HCT116 (cell line): ENCODE data around the gene EXOSC7. TPM values are rescaled to one million over a fixed set of nuclear protein-coding genes. Genes with fewer than 3 reads are reported as not detected.
A peak's percentile ranks its signal among the peaks of the same experiment; 100 is the strongest.

Experiments
- ATAC-seq: fragments of 200-7000 bp; cut with Tn5 transposase; 2 replicates; pipeline ENCODE4 v1.9.1; 2020; ENCODE audit warnings: mild to moderate bottlenecking, moderate library complexity
- BruUV-seq: library from RNA; stranded (reverse); fragments of 400-500 nt; replicated peaks from 2 replicates; lab custom pipeline; 2021; lab: Mats Ljungman, UMichigan
- CTCF ChIA-PET: fragments of 300-600 bp; sonication (Branson Sonifier 250); formaldehyde crosslinking; loops from one replicate; lab custom pipeline; 2021; ENCODE audit warnings: antibody characterized with exemption; lab: Charles Lee
- POLR2A ChIA-PET: fragments of 300-600, 350-600 bp; sonication (Branson Sonifier 250); formaldehyde crosslinking; loops from one replicate; lab custom pipeline; 2021; ENCODE audit warnings: antibody characterized with exemption; lab: Charles Lee
- RAD21 ChIA-PET, 2 experiments: fragments of 300-600 bp; sonication (Branson Sonifier 250); formaldehyde crosslinking; loops; one replicate each; lab custom pipeline; 2023; ENCODE audit warnings: low total read pairs in 2 of 2; ENCODE audit not compliant: uncharacterized antibody in 2 of 2, unreplicated experiment in 2 of 2, low non-redundant PET in 1 of 2; lab: Charles Lee
- DNase-seq: peaks from one replicate; pipeline ENCODE4 v3.0.0-alpha.2; 2010; ENCODE audit warnings: low read depth, low spot score
- H2AFZ ChIP-seq: fragments of 200-600 bp; shearing (Covaris generic), sonication (generic); 2 replicates; pipeline ENCODE4 v1.6.1; 2017; ENCODE audit warnings: low read depth, mixed run types, mixed read lengths, antibody characterized with exemption, low read length; ENCODE audit not compliant: poor library complexity, severe bottlenecking
- H3K27ac ChIP-seq: 2 replicates; pipeline ENCODE4 v1.5.1; 2012; ENCODE audit warnings: low read depth, low read length
- H3K27me3 ChIP-seq: fragments of 200-600 bp; sonication (generic); 2 replicates; pipeline ENCODE4 v1.6.1; 2016; ENCODE audit warnings: mixed run types, low read length, mixed read lengths; ENCODE audit not compliant: insufficient read depth
- H3K36me3 ChIP-seq, 2 experiments: fragments of 200-500 bp in 1 of 2; fragments of 200-600 bp in 1 of 2; sonication (Bioruptor generic) in 1 of 2; sonication (generic) in 1 of 2; 2 replicates each; pipeline versions ENCODE4 v1.5.1 to v1.6.1; 2014 to 2016; ENCODE audit warnings: low read length in 2 of 2, inconsistent platforms in 1 of 2, mixed read lengths in 1 of 2, mixed run types in 1 of 2; ENCODE audit not compliant: insufficient read depth in 2 of 2, control insufficient read depth in 1 of 2
- H3K4me1 ChIP-seq, 2 experiments: fragments of 200-600 bp in 1 of 2; sonication (generic) in 1 of 2; 2 replicates each; pipeline versions ENCODE4 v1.5.1 to v1.6.1; 2012 to 2017; ENCODE audit warnings: low read length in 2 of 2, inconsistent platforms in 1 of 2, mild to moderate bottlenecking in 1 of 2, mixed read lengths in 1 of 2, mixed run types in 1 of 2, moderate library complexity in 1 of 2; ENCODE audit not compliant: insufficient read depth in 2 of 2, control insufficient read depth in 1 of 2
- H3K4me2 ChIP-seq: fragments of 200-600 bp; sonication (generic); 2 replicates; pipeline ENCODE4 v1.6.1; 2017; ENCODE audit warnings: mixed run types, low read length, mixed read lengths
- H3K4me3 ChIP-seq, 2 experiments: fragments of 200-600 bp in 1 of 2; sonication (generic) in 1 of 2; replicated peaks in 1 of 2; 2 replicates each; pipeline ENCODE4 v1.5.1; 2011 to 2016; ENCODE audit warnings: low read length in 2 of 2, control low read depth in 1 of 2, low read depth in 1 of 2, mild to moderate bottlenecking in 1 of 2, mixed read lengths in 1 of 2, mixed run types in 1 of 2
- H3K79me2 ChIP-seq: fragments of 200-600 bp; sonication (generic); 2 replicates; pipeline ENCODE4 v1.6.1; 2017; ENCODE audit warnings: mild to moderate bottlenecking, mixed run types, low read length, moderate library complexity, mixed read lengths; ENCODE audit not compliant: insufficient read depth
- H3K9ac ChIP-seq: fragments of 200-600 bp; sonication (generic); 2 replicates; pipeline ENCODE4 v1.6.1; 2016; ENCODE audit warnings: low read length, mixed read lengths
- H3K9me2 ChIP-seq: fragments of 200-600 bp; sonication (generic), shearing (Covaris generic); 2 replicates; pipeline ENCODE4 v1.6.1; 2017; ENCODE audit warnings: mixed run types, mild to moderate bottlenecking, moderate library complexity; ENCODE audit not compliant: insufficient read depth
- H3K9me3 ChIP-seq, 2 experiments: fragments of 200-500 bp in 1 of 2; fragments of 200-600 bp in 1 of 2; sonication (Bioruptor generic) in 1 of 2; sonication (generic) in 1 of 2; 2 replicates each; pipeline ENCODE4 v1.6.1; 2014 to 2017; ENCODE audit warnings: low read length in 2 of 2, mixed read lengths in 2 of 2, inconsistent platforms in 1 of 2, low read depth in 1 of 2, mild to moderate bottlenecking in 1 of 2, mixed run types in 1 of 2, moderate library complexity in 1 of 2; ENCODE audit not compliant: control insufficient read depth in 1 of 2, insufficient read depth in 1 of 2
- H4K20me1 ChIP-seq: fragments of 200-600 bp; sonication (generic), shearing (Covaris generic); 2 replicates; pipeline ENCODE4 v1.6.1; 2017; ENCODE audit warnings: mixed run types, mild to moderate bottlenecking, moderate library complexity; ENCODE audit not compliant: insufficient read depth
- CBX3 ChIP-seq: IDR thresholded peaks from 2 replicates; pipeline ENCODE4 v1.6.1; 2012; ENCODE audit warnings: low read depth
- CTCF ChIP-seq, 3 experiments: fragments of 200-600 bp in 1 of 3; sonication (generic) in 1 of 3; IDR thresholded peaks in 2 of 3; conservative IDR thresholded peaks in 1 of 3; 2 replicates each; pipeline ENCODE4 v1.5.1; 2012 to 2017; ENCODE audit warnings: low read depth in 2 of 3, low read length in 2 of 3, antibody characterized with exemption in 1 of 3, borderline replicate concordance in 1 of 3, control low read depth in 1 of 3, mild to moderate bottlenecking in 1 of 3, mixed read lengths in 1 of 3, mixed run types in 1 of 3, moderate library complexity in 1 of 3; ENCODE audit not compliant: insufficient read depth in 1 of 3
- EGR1 ChIP-seq: IDR thresholded peaks from 2 replicates; pipeline ENCODE4 v1.6.1; 2012; ENCODE audit warnings: low read depth
- ELF1 ChIP-seq: IDR thresholded peaks from 2 replicates; pipeline ENCODE4 v1.6.1; 2012; ENCODE audit warnings: low read depth, borderline replicate concordance
- EZH2 ChIP-seq: fragments of 200-600 bp; sonication (generic); IDR thresholded peaks from 2 replicates; pipeline ENCODE4 v1.6.1; 2017; ENCODE audit warnings: antibody characterized with exemption, mixed run types
- EZH2phosphoT487 ChIP-seq: fragments of 200-600 bp; IDR thresholded peaks from 2 replicates; pipeline ENCODE4 v1.6.1; 2018; ENCODE audit warnings: antibody characterized with exemption, borderline replicate concordance
- FOSL1 ChIP-seq: IDR thresholded peaks from 2 replicates; pipeline ENCODE4 v1.6.1; 2012; ENCODE audit warnings: low read depth
- JUND ChIP-seq: IDR thresholded peaks from 2 replicates; pipeline ENCODE4 v1.6.1; 2012
- POLR2AphosphoS5 ChIP-seq: IDR thresholded peaks from 2 replicates; pipeline ENCODE4 v1.6.1; 2011; ENCODE audit warnings: mild to moderate bottlenecking, low read depth, low read length, moderate library complexity
- RAD21 ChIP-seq: IDR thresholded peaks from 2 replicates; pipeline ENCODE4 v1.6.1; 2012; ENCODE audit warnings: low read depth, mild to moderate bottlenecking
- REST ChIP-seq: IDR thresholded peaks from 2 replicates; pipeline ENCODE4 v1.6.1; 2012; ENCODE audit warnings: low read depth
- SIN3A ChIP-seq: IDR thresholded peaks from 2 replicates; pipeline ENCODE4 v1.6.1; 2012; ENCODE audit warnings: low read depth
- SP1 ChIP-seq: IDR thresholded peaks from 2 replicates; pipeline ENCODE4 v1.6.1; 2012; ENCODE audit warnings: low read depth
- SRF ChIP-seq: IDR thresholded peaks from 2 replicates; pipeline ENCODE4 v1.6.1; 2012; ENCODE audit warnings: low read depth
- TCF7L2 ChIP-seq: IDR thresholded peaks from 2 replicates; pipeline ENCODE4 v1.7.0; 2011; ENCODE audit warnings: borderline replicate concordance, inconsistent platforms; ENCODE audit not compliant: insufficient read depth, insufficient read length; ENCODE audit errors: extremely low read depth
- YY1 ChIP-seq: IDR thresholded peaks from 2 replicates; pipeline ENCODE4 v1.6.1; 2011; ENCODE audit warnings: low read length, low read depth, moderate library complexity, mild to moderate bottlenecking; ENCODE audit not compliant: insufficient replicate concordance; ENCODE audit errors: extremely low read depth
- ZFX ChIP-seq: fragments of 450-650 bp; IDR thresholded peaks from 2 replicates; pipeline ENCODE4 v1.6.1; 2017
- ZNF274 ChIP-seq: fragments of 200-500 bp; sonication (Bioruptor generic); IDR thresholded peaks from 2 replicates; pipeline ENCODE4 v1.6.1; 2014; ENCODE audit warnings: mild to moderate bottlenecking, low read depth, low read length, inconsistent platforms
- intact Hi-C: fragments of 100-400 bp; cut with micrococcal nuclease; formaldehyde crosslinking; loops from 2 replicates; pipeline ENCODE4 v1.10.0; 2022
- total RNA-seq: library from RNA; stranded (reverse); gene quantifications from one replicate; pipeline ENCODE4 v1.2.1, GENCODE V29; 2021; ENCODE audit not compliant: unreplicated experiment
- TF ChIP-seq, protein P1 (sequence below): IDR thresholded peaks from 2 replicates; pipeline ENCODE4 v1.6.1; 2011; ENCODE audit warnings: mild to moderate bottlenecking, low read length, moderate library complexity; ENCODE audit not compliant: insufficient replicate concordance; ENCODE audit errors: extremely low read depth
- TF ChIP-seq, protein P2 (sequence below): IDR thresholded peaks from 2 replicates; pipeline ENCODE4 v1.6.1; 2012

The EXOSC7 gene
- total RNA-seq, 1 experiment from 2014 or later = 72.6 TPM

DNA sequence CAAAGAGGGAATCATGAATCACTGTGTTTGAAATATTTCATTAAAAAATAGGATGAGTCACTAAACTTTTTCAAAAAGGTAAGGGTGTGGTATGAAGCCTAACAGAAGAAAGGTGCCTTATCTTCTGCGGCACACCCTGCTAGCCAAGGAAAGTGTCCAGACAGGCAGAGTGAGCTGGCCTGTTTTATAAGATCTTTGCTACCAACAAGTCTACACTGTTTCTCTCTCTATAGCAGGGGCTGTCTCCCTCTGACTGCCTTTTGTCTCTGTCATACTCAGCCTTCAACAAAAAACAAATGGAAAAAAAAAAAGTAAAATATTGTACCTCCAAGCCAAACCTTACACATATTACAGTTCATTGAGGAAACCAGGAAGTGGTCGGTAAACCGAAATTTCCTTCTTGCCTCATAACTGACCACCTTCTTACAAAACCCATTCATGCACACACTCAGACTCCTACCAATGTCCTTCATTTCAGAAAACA is 9.2 kb upstream of the EXOSC7 start:
- no TSS peak for BruUV-seq
- H3K4me1 ChIP-seq = peaks cover 42 to 74% of the 10 kb centered on the region in 2 experiments
- CTCF ChIA-PET = interaction anchor here (1.5 kb wide), 1 partner anchor 52 kb away, joined by 5 read pairs; no protein-coding TSS in a partner anchor
- H3K9me3 ChIP-seq = no peaks in the 10 kb centered on the region
- no peaks in the 10 kb centered on the region for H3K36me3 ChIP-seq
- H3K27ac ChIP-seq = peak overlapping the region; percentile 81
- no peaks in the 10 kb centered on the region for H3K9me2 ChIP-seq
- peaks cover 89% of the 10 kb centered on the region for H3K79me2 ChIP-seq
- H3K4me2 ChIP-seq = peak overlapping the region; percentile 72
- H4K20me1 ChIP-seq = no peaks in the 10 kb centered on the region
- intact Hi-C loops = loop anchor here (10.0 kb wide), 1 partner anchor 202 kb away; the partner anchor contains the start of genes KIAA1143 and KIF15
- POLR2A ChIA-PET = interaction anchor here (2.4 kb wide), 1 partner anchor 10 kb away, joined by 9 read pairs; the partner anchor contains the start of genes EXOSC7 and ZDHHC3
- RAD21 ChIA-PET = no interaction called here
- H3K27me3 ChIP-seq = no peaks in the 10 kb centered on the region
- DNase-seq = peak; percentile 79
- H2AFZ ChIP-seq = no peak overlapping the region
- H3K4me3 ChIP-seq = peak overlapping the region; percentile 8 to 32; a peak in 3 of 4 replicates
- peak overlapping the region; percentile 44 for H3K9ac ChIP-seq
- peak; percentile 94 for ATAC-seq
- TF ChIP-seq ZNF274 (no peak), EZH2phosphoT487 (no peak), YY1 (peak; percentile 24), SRF (peak; percentile 52), RAD21 (peak; percentile 30; the same call in 1 of the 2 replicates), SIN3A (0 out of 2 replicates have a peak, but pooled peaks have one; percentile 26), CBX3 (peak; percentile 84), ZFX (no peak), EGR1 (no peak), EZH2 (no peak), POLR2AphosphoS5 (peak; percentile 47; the same call in 1 of the 2 replicates), JUND (peak; percentile 95), ELF1 (peak; percentile 35; the same call in 1 of the 2 replicates), SP1 (peak; percentile 92), TCF7L2 (no peak), REST (no peak), CTCF (IDR thresholded peaks at IDR 0.05 in 2 of 3, conservative IDR thresholded peaks at IDR 0.05 in 1 of 3; ENCODE audit: borderline replicate concordance in 1 of 3, insufficient read depth in 1 of 3, low read depth in 2 of 3, low read length in 2 of 3) (no peak), FOSL1 (peak; percentile 92)
- TF ChIP-seq, protein P1, sequence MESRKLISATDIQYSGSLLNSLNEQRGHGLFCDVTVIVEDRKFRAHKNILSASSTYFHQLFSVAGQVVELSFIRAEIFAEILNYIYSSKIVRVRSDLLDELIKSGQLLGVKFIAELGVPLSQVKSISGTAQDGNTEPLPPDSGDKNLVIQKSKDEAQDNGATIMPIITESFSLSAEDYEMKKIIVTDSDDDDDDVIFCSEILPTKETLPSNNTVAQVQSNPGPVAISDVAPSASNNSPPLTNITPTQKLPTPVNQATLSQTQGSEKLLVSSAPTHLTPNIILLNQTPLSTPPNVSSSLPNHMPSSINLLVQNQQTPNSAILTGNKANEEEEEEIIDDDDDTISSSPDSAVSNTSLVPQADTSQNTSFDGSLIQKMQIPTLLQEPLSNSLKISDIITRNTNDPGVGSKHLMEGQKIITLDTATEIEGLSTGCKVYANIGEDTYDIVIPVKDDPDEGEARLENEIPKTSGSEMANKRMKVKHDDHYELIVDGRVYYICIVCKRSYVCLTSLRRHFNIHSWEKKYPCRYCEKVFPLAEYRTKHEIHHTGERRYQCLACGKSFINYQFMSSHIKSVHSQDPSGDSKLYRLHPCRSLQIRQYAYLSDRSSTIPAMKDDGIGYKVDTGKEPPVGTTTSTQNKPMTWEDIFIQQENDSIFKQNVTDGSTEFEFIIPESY = no peak
- TF ChIP-seq, protein P2, sequence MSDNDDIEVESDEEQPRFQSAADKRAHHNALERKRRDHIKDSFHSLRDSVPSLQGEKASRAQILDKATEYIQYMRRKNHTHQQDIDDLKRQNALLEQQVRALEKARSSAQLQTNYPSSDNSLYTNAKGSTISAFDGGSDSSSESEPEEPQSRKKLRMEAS = peak; percentile 61; the same call in 1 of the 2 replicates
